ENCODE measurements around the gene ADGRF4.

ADGRF4 gene, protein sequence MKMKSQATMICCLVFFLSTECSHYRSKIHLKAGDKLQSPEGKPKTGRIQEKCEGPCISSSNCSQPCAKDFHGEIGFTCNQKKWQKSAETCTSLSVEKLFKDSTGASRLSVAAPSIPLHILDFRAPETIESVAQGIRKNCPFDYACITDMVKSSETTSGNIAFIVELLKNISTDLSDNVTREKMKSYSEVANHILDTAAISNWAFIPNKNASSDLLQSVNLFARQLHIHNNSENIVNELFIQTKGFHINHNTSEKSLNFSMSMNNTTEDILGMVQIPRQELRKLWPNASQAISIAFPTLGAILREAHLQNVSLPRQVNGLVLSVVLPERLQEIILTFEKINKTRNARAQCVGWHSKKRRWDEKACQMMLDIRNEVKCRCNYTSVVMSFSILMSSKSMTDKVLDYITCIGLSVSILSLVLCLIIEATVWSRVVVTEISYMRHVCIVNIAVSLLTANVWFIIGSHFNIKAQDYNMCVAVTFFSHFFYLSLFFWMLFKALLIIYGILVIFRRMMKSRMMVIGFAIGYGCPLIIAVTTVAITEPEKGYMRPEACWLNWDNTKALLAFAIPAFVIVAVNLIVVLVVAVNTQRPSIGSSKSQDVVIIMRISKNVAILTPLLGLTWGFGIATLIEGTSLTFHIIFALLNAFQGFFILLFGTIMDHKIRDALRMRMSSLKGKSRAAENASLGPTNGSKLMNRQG

GRCh38 chr6:47698342-47698787, at the start of gene ADGRF4:
ADGRF4 (plus strand) TSS chr6:47698580; CDS start chr6:47707246, 8,666 bp downstream.
- no peak for DNase-seq

DNA sequence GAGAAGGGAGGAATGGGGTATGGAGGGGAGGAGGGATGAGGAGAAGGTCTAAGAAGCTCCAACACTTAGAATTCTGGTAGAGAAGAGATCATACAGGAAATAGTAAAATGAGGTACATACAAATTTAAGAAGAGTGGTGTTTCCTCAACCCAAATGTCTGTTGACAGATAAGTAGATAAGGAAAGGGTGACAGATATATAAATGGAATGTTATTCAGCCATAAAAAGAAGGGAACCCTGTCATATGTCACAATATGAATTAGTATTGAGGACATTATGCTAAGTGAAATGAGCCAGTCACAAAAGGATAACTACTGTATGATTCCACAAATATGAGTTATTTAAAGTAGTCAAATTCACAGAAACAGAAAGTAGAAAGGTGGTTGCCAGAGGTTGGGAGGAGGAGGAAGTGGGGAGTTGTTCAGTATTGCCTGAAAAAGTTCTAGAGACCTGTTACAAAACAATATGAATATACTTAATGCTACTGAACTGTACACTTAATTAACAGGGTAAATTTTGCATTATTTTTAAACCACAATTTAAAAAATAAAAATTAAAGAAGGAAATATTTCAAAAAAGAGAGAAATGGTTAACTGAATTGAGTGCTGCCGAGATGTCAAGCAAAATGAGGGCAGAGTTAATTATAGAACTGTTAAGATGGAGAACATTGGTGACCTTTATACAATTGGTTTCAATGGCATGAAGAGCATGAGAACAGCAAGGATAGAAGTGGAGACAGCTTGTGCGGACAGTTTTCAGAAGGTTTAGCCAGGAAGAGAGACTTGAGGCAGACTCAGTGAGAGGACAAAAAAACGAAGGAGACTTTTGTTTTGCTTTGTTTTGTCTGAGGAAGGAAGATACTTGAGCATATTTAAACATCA, 47.6 kb upstream of the ADGRF4 start:
- DNase-seq = no peak

DNA sequence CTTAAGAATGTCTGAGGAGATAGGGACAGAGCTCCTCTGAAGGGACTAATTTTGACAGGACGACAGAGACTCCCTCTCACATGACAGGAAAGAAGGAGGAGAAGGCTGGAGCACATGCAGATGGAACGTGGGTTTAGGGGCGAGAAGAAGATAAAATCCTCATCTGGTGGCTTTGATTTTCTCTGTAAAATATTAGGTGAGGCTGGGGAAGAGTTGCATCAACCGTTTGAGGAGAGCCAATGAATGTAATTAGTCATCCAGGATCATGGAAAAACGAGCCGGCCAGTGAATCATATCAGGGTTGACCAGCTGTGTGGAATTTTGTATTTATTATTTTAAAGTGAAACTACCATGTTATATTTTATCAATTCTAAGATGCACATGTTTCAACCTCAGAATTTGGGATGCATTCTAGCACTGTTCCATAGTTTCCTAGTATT, 46.9 kb upstream of the ADGRF4 start:
- DNase-seq = no peak

- DNase-seq = peak; percentile 12
Measured at GRCh38 chr6:47653706-47654105, 44.7 kb upstream of the ADGRF4 start.

DNA sequence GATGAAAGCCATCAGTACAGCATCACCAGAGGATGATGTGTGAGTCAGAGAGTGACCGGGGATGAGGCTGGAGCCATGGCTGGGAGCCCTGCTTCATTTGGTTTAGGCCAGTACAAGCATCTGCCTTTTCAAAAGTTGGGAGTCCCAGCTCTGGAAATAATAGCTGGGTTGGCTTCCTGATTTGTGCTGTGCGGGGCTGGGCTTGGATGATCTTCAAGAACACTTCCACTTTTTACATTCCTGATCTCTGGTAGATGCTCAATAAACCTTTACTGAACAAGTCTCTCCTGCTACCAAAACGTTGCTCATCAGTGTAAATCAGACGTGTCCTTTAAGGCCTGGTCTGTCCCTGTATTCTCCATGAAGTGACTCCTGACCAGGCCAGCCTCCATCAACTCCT, 44.1 kb upstream of the ADGRF4 start:
- no peak for DNase-seq

DNA sequence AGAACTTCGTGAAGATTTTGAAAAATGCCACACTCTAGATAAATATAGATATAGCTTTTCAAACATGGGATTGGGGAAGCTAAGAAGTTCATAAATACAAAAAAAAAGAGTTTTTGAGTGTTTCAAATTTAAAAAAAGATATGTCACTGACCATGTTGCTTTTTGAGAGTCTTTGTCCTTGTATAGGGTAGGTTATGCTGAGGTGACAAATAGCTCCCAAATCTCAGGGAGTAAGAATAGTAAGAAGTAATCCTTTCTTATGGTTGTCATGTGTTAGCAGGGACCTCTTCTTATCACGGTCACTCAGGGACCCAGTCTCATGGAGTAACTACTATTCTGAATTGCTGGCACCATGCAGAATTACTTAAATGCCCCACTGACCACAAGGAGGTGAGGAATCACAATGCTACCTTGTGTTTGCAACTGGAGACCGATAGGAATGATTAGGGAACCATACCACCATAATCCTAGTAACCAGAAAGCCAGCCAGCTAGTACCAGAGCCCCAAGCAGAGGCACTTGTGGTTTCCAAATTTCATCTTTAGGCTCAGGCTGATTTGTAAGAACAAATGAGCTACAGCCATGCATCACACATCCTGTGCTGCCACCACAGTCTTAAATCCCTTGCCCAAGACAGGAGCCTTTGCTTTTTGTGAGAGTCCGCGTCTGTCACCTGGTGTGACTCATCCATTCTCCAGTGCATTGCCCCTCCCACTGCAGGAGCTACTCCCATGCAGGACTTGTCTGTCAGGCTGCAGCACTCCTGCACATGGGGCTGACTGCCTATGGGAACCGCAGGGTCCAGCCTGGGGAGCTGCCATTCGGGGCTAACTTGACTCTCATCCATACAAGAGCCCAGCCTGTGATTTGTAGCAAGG, 42.4 kb upstream of the ADGRF4 start:
- peak; percentile 40 for DNase-seq

- DNase-seq = no peak
Measured at GRCh38 chr6:47661960-47662359, 36.4 kb upstream of the ADGRF4 start.

DNA sequence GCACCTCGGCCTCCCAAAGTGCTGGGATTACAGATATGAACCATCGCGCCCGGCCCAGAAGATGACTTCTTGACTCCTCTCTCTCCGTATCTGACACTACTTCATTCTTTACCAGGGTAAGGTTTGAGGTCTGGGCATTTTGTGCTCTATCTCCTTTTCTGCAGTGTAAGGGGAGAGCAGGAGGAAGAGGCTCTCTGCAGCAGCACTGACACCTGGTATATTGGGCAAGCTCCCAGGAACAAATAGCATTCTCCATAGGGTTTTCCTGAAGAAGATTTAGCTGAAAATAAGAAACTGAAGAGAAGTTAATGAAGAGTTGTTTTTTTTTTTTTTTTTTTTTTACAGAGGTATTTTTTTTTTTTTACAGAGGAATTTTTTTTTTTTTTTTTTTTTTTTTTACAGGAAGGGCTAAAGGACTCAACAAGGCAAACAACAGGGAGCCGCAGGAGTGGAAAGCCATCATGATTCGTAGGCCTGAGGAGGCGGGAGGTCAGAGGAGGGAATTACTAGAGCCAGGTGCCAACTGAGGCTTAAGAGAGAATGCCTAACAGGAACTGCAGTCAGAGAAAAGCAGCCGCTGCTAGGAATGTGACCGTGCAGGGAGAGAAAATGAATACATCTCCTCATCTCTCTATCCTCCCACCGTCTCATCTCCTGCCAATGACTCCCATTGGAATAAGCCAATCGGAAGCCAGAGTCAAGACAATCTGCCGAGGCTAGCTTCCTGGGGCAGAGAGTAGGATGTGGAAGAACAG, 34.7 kb upstream of the ADGRF4 start:
- peak; percentile 91 for DNase-seq

DNA sequence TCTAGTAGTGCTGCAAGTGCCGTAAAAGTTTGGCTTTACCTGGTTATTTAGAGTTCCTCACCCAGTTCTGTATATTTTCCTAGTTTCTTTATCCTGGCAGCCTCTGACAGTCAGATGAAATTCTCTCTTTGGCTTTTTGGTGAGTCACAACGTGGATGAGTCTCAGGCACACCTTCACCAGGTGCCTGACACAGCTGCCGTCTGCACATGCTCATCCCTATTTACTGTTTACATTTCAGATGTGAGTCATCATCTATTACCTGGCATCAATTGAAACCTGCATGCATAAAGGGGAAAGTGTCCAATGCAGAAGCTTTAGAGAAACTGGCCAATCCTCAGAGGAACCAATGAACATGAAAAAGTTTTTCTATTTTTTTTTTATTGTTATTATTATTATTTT, 33.3 kb upstream of the ADGRF4 start:
- DNase-seq = peak; percentile 89

- DNase-seq = no peak
Measured at GRCh38 chr6:47669684-47670513, 28.5 kb upstream of the ADGRF4 start.

- no peak for DNase-seq
Measured at GRCh38 chr6:47670851-47671250, 27.5 kb upstream of the ADGRF4 start.

GRCh38 chr6:47671777-47672176, 26.6 kb upstream of the ADGRF4 start:
- DNase-seq = no peak

- no peak for DNase-seq
Measured at GRCh38 chr6:47672816-47673215, 25.6 kb upstream of the ADGRF4 start.

GRCh38 chr6:47674673-47675072, 23.7 kb upstream of the ADGRF4 start:
- DNase-seq = no peak

GRCh38 chr6:47677381-47678100, 20.8 kb upstream of the ADGRF4 start:
- DNase-seq = no peak

DNA sequence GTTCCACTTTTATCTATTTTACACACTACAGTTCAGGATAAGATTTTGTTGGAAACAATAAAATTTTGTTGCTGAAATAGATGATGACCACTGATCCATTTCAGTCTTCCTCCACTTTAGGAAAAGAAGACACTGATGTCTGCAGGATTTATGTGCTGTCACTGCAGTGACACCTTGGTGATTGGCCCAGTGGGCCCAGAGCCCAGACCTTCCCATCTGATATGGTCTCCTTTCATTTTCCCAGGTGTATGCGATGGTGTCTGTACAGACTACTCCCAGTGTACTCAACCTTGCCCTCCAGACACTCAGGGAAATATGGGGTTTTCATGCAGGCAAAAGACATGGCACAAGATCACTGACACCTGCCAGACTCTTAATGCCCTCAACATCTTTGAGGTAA, 19.6 kb upstream of the ADGRF4 start:
- DNase-seq = peak; percentile 9

- DNase-seq = no peak
Measured at GRCh38 chr6:47679322-47679906, 19.0 kb upstream of the ADGRF4 start.

- DNase-seq = peak; percentile 75
Measured at GRCh38 chr6:47680051-47680450, 18.3 kb upstream of the ADGRF4 start.

DNA sequence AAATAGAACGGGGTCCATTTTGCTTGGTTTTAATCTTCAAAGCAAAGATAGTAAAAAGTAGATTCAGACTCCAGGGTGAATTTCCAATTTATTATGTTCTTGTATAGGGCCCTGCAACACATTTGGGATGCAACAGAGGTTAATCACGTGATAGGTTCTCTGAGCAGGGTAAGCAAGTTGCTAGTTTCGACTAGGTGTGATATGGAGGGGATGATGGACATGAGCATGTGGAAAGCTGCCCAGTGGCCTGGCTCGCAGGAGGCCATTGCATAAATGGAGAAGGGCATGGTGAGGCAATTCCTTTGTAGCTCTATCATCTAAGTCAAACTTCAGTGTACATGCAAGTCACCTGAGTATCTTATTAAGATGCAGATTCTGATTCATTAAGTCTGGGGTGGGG, 17.7 kb upstream of the ADGRF4 start:
- DNase-seq = no peak
